HCT116 (cell line): ENCODE data around the gene SLC25A44. TPM values are rescaled to one million over a fixed set of nuclear protein-coding genes. Genes with fewer than 3 reads are reported as not detected.

ENCODE experiments used
- ATAC-seq: fragments of 200-7000 bp; cut with Tn5 transposase; 2 replicates; pipeline ENCODE4 v1.9.1; 2020; ENCODE audit warnings: mild to moderate bottlenecking, moderate library complexity
- BruUV-seq: library from RNA; stranded (reverse); fragments of 400-500 nt; replicated peaks from 2 replicates; lab custom pipeline; 2021; lab: Mats Ljungman, UMichigan
- CTCF ChIA-PET: fragments of 300-600 bp; sonication (Branson Sonifier 250); formaldehyde crosslinking; loops from one replicate; lab custom pipeline; 2021; ENCODE audit warnings: antibody characterized with exemption; lab: Charles Lee
- POLR2A ChIA-PET: fragments of 300-600, 350-600 bp; sonication (Branson Sonifier 250); formaldehyde crosslinking; loops from one replicate; lab custom pipeline; 2021; ENCODE audit warnings: antibody characterized with exemption; lab: Charles Lee
- RAD21 ChIA-PET, 2 experiments: fragments of 300-600 bp; sonication (Branson Sonifier 250); formaldehyde crosslinking; loops; one replicate each; lab custom pipeline; 2023; ENCODE audit warnings: low total read pairs in 2 of 2; ENCODE audit not compliant: uncharacterized antibody in 2 of 2, unreplicated experiment in 2 of 2, low non-redundant PET in 1 of 2; lab: Charles Lee
- DNase-seq: peaks from one replicate; pipeline ENCODE4 v3.0.0-alpha.2; 2010; ENCODE audit warnings: low read depth, low spot score
- H2AFZ ChIP-seq: fragments of 200-600 bp; shearing (Covaris generic), sonication (generic); 2 replicates; pipeline ENCODE4 v1.6.1; 2017; ENCODE audit warnings: low read depth, mixed run types, mixed read lengths, antibody characterized with exemption, low read length; ENCODE audit not compliant: poor library complexity, severe bottlenecking
- H3K27ac ChIP-seq: 2 replicates; pipeline ENCODE4 v1.5.1; 2012; ENCODE audit warnings: low read depth, low read length
- H3K27me3 ChIP-seq: fragments of 200-600 bp; sonication (generic); 2 replicates; pipeline ENCODE4 v1.6.1; 2016; ENCODE audit warnings: mixed run types, low read length, mixed read lengths; ENCODE audit not compliant: insufficient read depth
- H3K36me3 ChIP-seq, 2 experiments: fragments of 200-500 bp in 1 of 2; fragments of 200-600 bp in 1 of 2; sonication (Bioruptor generic) in 1 of 2; sonication (generic) in 1 of 2; 2 replicates each; pipeline versions ENCODE4 v1.5.1 to v1.6.1; 2014 to 2016; ENCODE audit warnings: low read length in 2 of 2, inconsistent platforms in 1 of 2, mixed read lengths in 1 of 2, mixed run types in 1 of 2; ENCODE audit not compliant: insufficient read depth in 2 of 2, control insufficient read depth in 1 of 2
- H3K4me1 ChIP-seq, 2 experiments: fragments of 200-600 bp in 1 of 2; sonication (generic) in 1 of 2; 2 replicates each; pipeline versions ENCODE4 v1.5.1 to v1.6.1; 2012 to 2017; ENCODE audit warnings: low read length in 2 of 2, inconsistent platforms in 1 of 2, mild to moderate bottlenecking in 1 of 2, mixed read lengths in 1 of 2, mixed run types in 1 of 2, moderate library complexity in 1 of 2; ENCODE audit not compliant: insufficient read depth in 2 of 2, control insufficient read depth in 1 of 2
- H3K4me2 ChIP-seq: fragments of 200-600 bp; sonication (generic); 2 replicates; pipeline ENCODE4 v1.6.1; 2017; ENCODE audit warnings: mixed run types, low read length, mixed read lengths
- H3K4me3 ChIP-seq, 2 experiments: fragments of 200-600 bp in 1 of 2; sonication (generic) in 1 of 2; replicated peaks in 1 of 2; 2 replicates each; pipeline ENCODE4 v1.5.1; 2011 to 2016; ENCODE audit warnings: low read length in 2 of 2, control low read depth in 1 of 2, low read depth in 1 of 2, mild to moderate bottlenecking in 1 of 2, mixed read lengths in 1 of 2, mixed run types in 1 of 2
- H3K79me2 ChIP-seq: fragments of 200-600 bp; sonication (generic); 2 replicates; pipeline ENCODE4 v1.6.1; 2017; ENCODE audit warnings: mild to moderate bottlenecking, mixed run types, low read length, moderate library complexity, mixed read lengths; ENCODE audit not compliant: insufficient read depth
- H3K9ac ChIP-seq: fragments of 200-600 bp; sonication (generic); 2 replicates; pipeline ENCODE4 v1.6.1; 2016; ENCODE audit warnings: low read length, mixed read lengths
- H3K9me2 ChIP-seq: fragments of 200-600 bp; sonication (generic), shearing (Covaris generic); 2 replicates; pipeline ENCODE4 v1.6.1; 2017; ENCODE audit warnings: mixed run types, mild to moderate bottlenecking, moderate library complexity; ENCODE audit not compliant: insufficient read depth
- H3K9me3 ChIP-seq, 2 experiments: fragments of 200-500 bp in 1 of 2; fragments of 200-600 bp in 1 of 2; sonication (Bioruptor generic) in 1 of 2; sonication (generic) in 1 of 2; 2 replicates each; pipeline ENCODE4 v1.6.1; 2014 to 2017; ENCODE audit warnings: low read length in 2 of 2, mixed read lengths in 2 of 2, inconsistent platforms in 1 of 2, low read depth in 1 of 2, mild to moderate bottlenecking in 1 of 2, mixed run types in 1 of 2, moderate library complexity in 1 of 2; ENCODE audit not compliant: control insufficient read depth in 1 of 2, insufficient read depth in 1 of 2
- H4K20me1 ChIP-seq: fragments of 200-600 bp; sonication (generic), shearing (Covaris generic); 2 replicates; pipeline ENCODE4 v1.6.1; 2017; ENCODE audit warnings: mixed run types, mild to moderate bottlenecking, moderate library complexity; ENCODE audit not compliant: insufficient read depth
- CTCF ChIP-seq, 3 experiments: fragments of 200-600 bp in 1 of 3; sonication (generic) in 1 of 3; IDR thresholded peaks in 2 of 3; conservative IDR thresholded peaks in 1 of 3; 2 replicates each; pipeline ENCODE4 v1.5.1; 2012 to 2017; ENCODE audit warnings: low read depth in 2 of 3, low read length in 2 of 3, antibody characterized with exemption in 1 of 3, borderline replicate concordance in 1 of 3, control low read depth in 1 of 3, mild to moderate bottlenecking in 1 of 3, mixed read lengths in 1 of 3, mixed run types in 1 of 3, moderate library complexity in 1 of 3; ENCODE audit not compliant: insufficient read depth in 1 of 3
- ELF1 ChIP-seq: IDR thresholded peaks from 2 replicates; pipeline ENCODE4 v1.6.1; 2012; ENCODE audit warnings: low read depth, borderline replicate concordance
- JUND ChIP-seq: IDR thresholded peaks from 2 replicates; pipeline ENCODE4 v1.6.1; 2012
- POLR2A ChIP-seq: IDR thresholded peaks from 2 replicates; pipeline ENCODE4 v1.7.0; 2011; ENCODE audit warnings: borderline replicate concordance; ENCODE audit not compliant: insufficient read depth, insufficient read length; ENCODE audit errors: extremely low read depth
- RAD21 ChIP-seq: IDR thresholded peaks from 2 replicates; pipeline ENCODE4 v1.6.1; 2012; ENCODE audit warnings: low read depth, mild to moderate bottlenecking
- SIN3A ChIP-seq: IDR thresholded peaks from 2 replicates; pipeline ENCODE4 v1.6.1; 2012; ENCODE audit warnings: low read depth
- SP1 ChIP-seq: IDR thresholded peaks from 2 replicates; pipeline ENCODE4 v1.6.1; 2012; ENCODE audit warnings: low read depth
- SRF ChIP-seq: IDR thresholded peaks from 2 replicates; pipeline ENCODE4 v1.6.1; 2012; ENCODE audit warnings: low read depth
- TCF7L2 ChIP-seq: IDR thresholded peaks from 2 replicates; pipeline ENCODE4 v1.7.0; 2011; ENCODE audit warnings: borderline replicate concordance, inconsistent platforms; ENCODE audit not compliant: insufficient read depth, insufficient read length; ENCODE audit errors: extremely low read depth
- intact Hi-C: fragments of 100-400 bp; cut with micrococcal nuclease; formaldehyde crosslinking; loops from 2 replicates; pipeline ENCODE4 v1.10.0; 2022
- total RNA-seq: library from RNA; stranded (reverse); gene quantifications from one replicate; pipeline ENCODE4 v1.2.1, GENCODE V29; 2021; ENCODE audit not compliant: unreplicated experiment
- TF ChIP-seq, protein P1 (sequence below): IDR thresholded peaks from 2 replicates; pipeline ENCODE4 v1.6.1; 2011; ENCODE audit warnings: mild to moderate bottlenecking, low read length, moderate library complexity; ENCODE audit not compliant: insufficient replicate concordance; ENCODE audit errors: extremely low read depth
- TF ChIP-seq, protein P2 (sequence below): IDR thresholded peaks from 2 replicates; pipeline ENCODE4 v1.6.1; 2012

The SLC25A44 gene
- total RNA-seq, 1 experiment from 2014 or later, result 17.5 TPM

GRCh38 chr1:156204686-156205085 is 10.8 kb downstream of the SLC25A44 start (continued):
- TF ChIP-seq, protein P1, sequence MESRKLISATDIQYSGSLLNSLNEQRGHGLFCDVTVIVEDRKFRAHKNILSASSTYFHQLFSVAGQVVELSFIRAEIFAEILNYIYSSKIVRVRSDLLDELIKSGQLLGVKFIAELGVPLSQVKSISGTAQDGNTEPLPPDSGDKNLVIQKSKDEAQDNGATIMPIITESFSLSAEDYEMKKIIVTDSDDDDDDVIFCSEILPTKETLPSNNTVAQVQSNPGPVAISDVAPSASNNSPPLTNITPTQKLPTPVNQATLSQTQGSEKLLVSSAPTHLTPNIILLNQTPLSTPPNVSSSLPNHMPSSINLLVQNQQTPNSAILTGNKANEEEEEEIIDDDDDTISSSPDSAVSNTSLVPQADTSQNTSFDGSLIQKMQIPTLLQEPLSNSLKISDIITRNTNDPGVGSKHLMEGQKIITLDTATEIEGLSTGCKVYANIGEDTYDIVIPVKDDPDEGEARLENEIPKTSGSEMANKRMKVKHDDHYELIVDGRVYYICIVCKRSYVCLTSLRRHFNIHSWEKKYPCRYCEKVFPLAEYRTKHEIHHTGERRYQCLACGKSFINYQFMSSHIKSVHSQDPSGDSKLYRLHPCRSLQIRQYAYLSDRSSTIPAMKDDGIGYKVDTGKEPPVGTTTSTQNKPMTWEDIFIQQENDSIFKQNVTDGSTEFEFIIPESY, result no peak
- TF ChIP-seq SRF (no peak), CTCF (IDR thresholded peaks at IDR 0.05 in 2 of 3, conservative IDR thresholded peaks at IDR 0.05 in 1 of 3; ENCODE audit: borderline replicate concordance in 1 of 3, insufficient read depth in 1 of 3, low read depth in 2 of 3, low read length in 2 of 3) (no peak), POLR2A (no peak), TCF7L2 (no peak)

DNA sequence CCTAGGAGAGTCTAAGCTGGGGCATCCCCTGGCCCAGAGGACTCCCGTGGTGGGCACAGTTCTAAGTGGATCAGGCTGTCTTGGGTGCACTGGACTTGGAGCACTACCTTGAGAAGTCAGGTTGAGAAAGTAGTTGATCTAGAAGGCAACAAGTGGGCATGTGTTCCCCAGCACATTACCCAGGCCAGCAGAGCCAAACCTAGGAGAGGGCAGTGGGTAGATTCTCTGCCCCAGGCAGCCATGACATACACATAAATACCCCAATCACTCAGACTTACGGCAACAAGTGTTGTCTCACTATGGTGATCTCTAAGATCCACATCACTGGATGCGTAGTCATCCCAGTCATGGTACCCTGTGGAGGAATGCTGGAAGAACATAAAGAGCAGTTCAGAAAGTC is 17.3 kb downstream of the SLC25A44 start:
- CTCF ChIA-PET, result interaction anchor here (0.8 kb wide), 1 partner anchor 14 kb away, joined by 3 read pairs; no protein-coding TSS in a partner anchor
- Histone ChIP-seq H3K9ac (no peak overlapping the region), H3K79me2 (peaks cover 26% of the 10 kb centered on the region), H3K9me3 (no peaks in the 10 kb centered on the region)
- RAD21 ChIA-PET, result no interaction called here
- TF ChIP-seq ELF1 (no peak), JUND (no peak), RAD21 (no peak), SP1 (no peak), SIN3A (no peak), SRF (no peak)
- TF ChIP-seq, protein P1, result no peak
- TF ChIP-seq, protein P2, sequence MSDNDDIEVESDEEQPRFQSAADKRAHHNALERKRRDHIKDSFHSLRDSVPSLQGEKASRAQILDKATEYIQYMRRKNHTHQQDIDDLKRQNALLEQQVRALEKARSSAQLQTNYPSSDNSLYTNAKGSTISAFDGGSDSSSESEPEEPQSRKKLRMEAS, result no peak
- TF ChIP-seq, all 23 proteins: peak for 0
- no peak overlapping the region for H3K27ac ChIP-seq
- H3K4me2 ChIP-seq, result no peak overlapping the region
- DNase-seq (no peak), ATAC-seq (no peak)
- intact Hi-C loops, result no loop called here
- H3K9me2 ChIP-seq, result no peaks in the 10 kb centered on the region
- peaks cover 0 to 3% of the 10 kb centered on the region in 2 experiments; a peak in 1 of 4 replicates for H3K36me3 ChIP-seq
- H3K4me1 ChIP-seq, result peaks cover 10 to 21% of the 10 kb centered on the region in 2 experiments
- H3K4me3 ChIP-seq, result no peak overlapping the region
- no peak overlapping the region for H2AFZ ChIP-seq
- BruUV-seq, result no TSS peak
- H4K20me1 ChIP-seq, result no peaks in the 10 kb centered on the region
- POLR2A ChIA-PET, result interaction anchor here (2.6 kb wide), 1 partner anchor 12 kb away, joined by 21 read pairs; no protein-coding TSS in a partner anchor
- no peaks in the 10 kb centered on the region for H3K27me3 ChIP-seq
